ENCODE measurements around the gene RASSF6.
"Not testable (repeated sequence)": the region's sequence is repeated elsewhere in the genome, so short reads cannot be mapped to it uniquely, and the experiment has no call there.

RASSF6 gene

DNA sequence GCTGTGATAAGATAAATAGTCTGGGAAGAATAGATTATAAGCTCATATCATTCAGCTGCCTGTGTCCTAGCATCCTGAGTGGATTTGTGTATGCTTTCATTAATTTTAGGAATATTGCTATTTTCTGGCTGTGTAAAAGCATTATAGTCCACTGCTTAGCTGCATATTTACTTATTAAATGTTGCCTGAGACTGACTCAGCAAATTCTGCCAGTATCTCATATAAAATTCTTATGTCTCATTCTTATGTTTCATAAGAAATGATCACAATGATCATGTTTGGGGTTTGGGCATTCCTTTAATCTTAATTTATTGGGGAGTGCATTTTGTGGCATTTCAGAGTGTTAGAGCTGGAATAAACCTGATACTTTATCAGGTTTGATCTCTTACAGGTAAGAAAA lies 34.9 kb downstream of the RASSF6 start:
- no peak overlapping the region for H3K4me3 ChIP-seq (ENCODE audit: low read length)
- no peaks in the 10 kb centered on the region for H3K4me1 ChIP-seq (ENCODE audit: insufficient read depth, low read length)
- no peaks in the 10 kb centered on the region for H3K9me3 ChIP-seq (ENCODE audit: low read length)
- no peaks in the 10 kb centered on the region for H3K36me3 ChIP-seq (ENCODE audit: insufficient read depth, low read length)
- H3K27me3 ChIP-seq (ENCODE audit: insufficient read depth, low read length) = no peaks in the 10 kb centered on the region
- H2AFZ ChIP-seq (ENCODE audit: low read depth, low read length) = no peak overlapping the region

DNA sequence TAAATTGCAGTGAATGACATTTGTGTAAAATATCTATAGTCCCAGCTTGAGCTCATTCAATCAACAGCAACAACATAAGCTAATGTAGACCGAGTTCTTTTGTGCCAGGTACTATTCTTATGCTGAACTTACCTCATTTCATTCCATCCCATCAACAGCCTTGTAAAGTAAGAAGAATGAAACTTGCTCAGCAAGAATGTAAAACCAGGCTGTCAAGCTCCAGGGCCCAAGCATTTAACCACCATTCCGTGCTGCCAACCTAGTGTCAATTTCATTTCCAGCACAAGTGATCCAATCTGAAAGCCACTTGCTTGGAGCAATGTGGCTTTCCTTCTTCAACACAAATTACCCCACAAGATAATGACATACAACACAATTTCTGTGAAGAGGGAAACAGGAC lies 36.6 kb downstream of the RASSF6 start:
- Histone ChIP-seq H3K9me3 (ENCODE audit: low read length) (no peaks in the 10 kb centered on the region), H3K36me3 (ENCODE audit: insufficient read depth, low read length) (no peaks in the 10 kb centered on the region), H3K27me3 (ENCODE audit: insufficient read depth, low read length) (no peaks in the 10 kb centered on the region), H2AFZ (ENCODE audit: low read depth, low read length) (no peak overlapping the region), H3K4me3 (ENCODE audit: low read length) (no peak overlapping the region), H3K4me1 (ENCODE audit: insufficient read depth, low read length) (no peaks in the 10 kb centered on the region)

DNA sequence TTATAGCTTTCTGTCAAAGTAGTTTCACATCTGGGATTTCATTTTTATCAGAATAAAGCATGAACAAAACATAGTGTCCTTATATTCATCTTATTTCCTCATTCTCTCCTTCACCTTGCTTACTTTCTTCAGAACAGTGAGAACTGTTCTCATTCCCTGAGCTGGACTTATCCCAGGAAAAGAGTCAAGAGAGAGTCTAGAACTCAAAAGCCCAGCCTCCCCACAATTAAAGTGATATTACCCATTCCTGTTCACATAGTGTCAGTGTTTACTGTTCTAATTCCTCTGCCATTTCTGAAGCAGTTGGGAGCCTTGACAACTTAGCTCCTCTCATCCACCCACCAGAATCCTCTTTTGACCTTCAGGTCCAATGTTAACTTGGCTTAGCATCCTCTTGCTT lies 42.9 kb downstream of the RASSF6 start:
- H3K4me1 ChIP-seq (ENCODE audit: insufficient read depth, low read length) = peaks cover 5% of the 10 kb centered on the region
- no peak overlapping the region for H2AFZ ChIP-seq (ENCODE audit: low read depth, low read length)
- no peaks in the 10 kb centered on the region for H3K9me3 ChIP-seq (ENCODE audit: low read length)
- no peak overlapping the region for H3K4me3 ChIP-seq (ENCODE audit: low read length)
- H3K27me3 ChIP-seq (ENCODE audit: insufficient read depth, low read length) = no peaks in the 10 kb centered on the region
- H3K36me3 ChIP-seq (ENCODE audit: insufficient read depth, low read length) = no peaks in the 10 kb centered on the region

DNA sequence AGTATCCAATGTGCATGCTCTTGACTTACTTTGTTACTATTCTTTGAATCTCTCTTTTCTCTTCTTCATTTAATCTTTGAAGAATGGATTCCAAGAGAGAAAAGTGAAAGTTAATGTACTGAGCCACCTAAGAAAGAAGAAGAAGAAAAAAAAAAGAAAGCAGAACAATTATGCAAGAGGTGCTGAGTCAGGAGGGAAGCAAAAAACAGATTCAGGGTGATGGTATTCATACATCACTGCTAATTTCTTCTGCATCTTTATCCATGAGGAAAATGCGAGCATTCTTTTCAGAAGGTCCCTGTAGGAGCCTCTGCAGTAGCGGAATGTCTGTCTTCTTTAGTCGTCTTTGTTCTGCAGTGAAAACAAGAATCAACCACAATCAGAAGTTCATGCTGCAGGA lies 43.9 kb downstream of the RASSF6 start:
- no peaks in the 10 kb centered on the region for H3K36me3 ChIP-seq (ENCODE audit: insufficient read depth, low read length)
- no peaks in the 10 kb centered on the region for H3K27me3 ChIP-seq (ENCODE audit: insufficient read depth, low read length)
- H3K4me1 ChIP-seq (ENCODE audit: insufficient read depth, low read length) = peaks cover 5% of the 10 kb centered on the region
- H3K4me3 ChIP-seq (ENCODE audit: low read length) = no peak overlapping the region
- H3K9me3 ChIP-seq (ENCODE audit: low read length) = no peaks in the 10 kb centered on the region
- no peak overlapping the region for H2AFZ ChIP-seq (ENCODE audit: low read depth, low read length)

DNA sequence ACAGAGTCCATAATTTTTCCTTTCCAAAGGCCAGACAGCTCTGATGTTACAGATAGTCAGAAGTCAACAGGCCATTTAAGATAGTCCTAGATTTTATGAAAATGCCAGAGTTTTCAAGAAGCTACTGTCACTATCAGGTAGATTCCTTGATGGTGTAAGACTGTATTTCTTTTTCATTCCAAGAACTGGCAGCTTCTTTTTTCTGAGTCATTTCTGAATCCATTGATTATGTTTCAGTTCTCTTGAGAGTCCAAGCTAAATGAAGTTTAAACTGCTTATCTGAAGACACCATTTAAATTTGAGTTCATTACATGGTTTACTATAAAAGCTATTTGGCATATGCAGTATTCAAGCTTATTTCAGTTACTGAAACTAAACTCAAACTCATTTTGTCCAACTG lies 44.6 kb downstream of the RASSF6 start:
- peaks cover 5% of the 10 kb centered on the region for H3K4me1 ChIP-seq (ENCODE audit: insufficient read depth, low read length)
- no peaks in the 10 kb centered on the region for H3K27me3 ChIP-seq (ENCODE audit: insufficient read depth, low read length)
- no peaks in the 10 kb centered on the region for H3K36me3 ChIP-seq (ENCODE audit: insufficient read depth, low read length)
- no peak overlapping the region for H3K4me3 ChIP-seq (ENCODE audit: low read length)
- no peak overlapping the region for H2AFZ ChIP-seq (ENCODE audit: low read depth, low read length)
- H3K9me3 ChIP-seq (ENCODE audit: low read length) = no peaks in the 10 kb centered on the region

DNA sequence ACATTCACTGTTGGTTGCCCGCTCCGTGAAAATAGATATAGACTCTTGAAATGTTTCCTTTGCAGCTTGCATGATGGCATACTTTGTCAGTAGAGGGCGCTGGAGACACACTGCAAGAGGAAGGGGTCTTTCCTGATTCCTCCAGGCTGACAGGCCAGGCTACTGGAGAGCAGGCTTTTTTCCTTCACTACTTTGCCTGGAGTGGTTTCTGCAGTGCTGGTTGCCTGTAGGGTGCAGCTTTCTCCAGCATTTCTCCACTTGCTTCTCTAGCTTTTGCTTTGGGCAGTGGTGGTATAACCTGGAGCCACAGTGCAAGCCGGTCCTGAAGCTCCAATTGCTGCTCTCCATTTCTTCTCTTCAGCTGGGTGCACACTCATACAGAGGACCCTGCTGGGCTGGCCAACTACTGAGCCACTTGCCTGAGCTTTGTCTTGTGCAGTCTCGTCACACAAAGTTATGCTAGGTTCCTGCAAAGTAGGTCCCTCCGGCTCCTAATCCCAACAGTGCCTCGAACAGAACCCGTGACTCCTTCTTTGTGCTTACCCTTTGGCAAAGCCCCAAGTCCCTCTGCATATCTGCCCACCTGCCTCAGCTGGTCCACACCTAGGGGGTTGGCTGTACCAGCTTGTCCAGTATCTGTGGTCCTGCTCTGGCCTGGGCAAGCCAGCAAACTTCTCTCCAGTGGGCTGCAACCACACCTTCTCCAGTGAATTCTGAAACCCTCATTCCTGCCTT lies 46.3 kb downstream of the RASSF6 start:
- no peak overlapping the region for H3K4me3 ChIP-seq (ENCODE audit: low read length)
- H3K4me1 ChIP-seq (ENCODE audit: insufficient read depth, low read length) = peaks cover 5% of the 10 kb centered on the region
- H3K9me3 ChIP-seq (ENCODE audit: low read length) = no peaks in the 10 kb centered on the region
- H3K27me3 ChIP-seq (ENCODE audit: insufficient read depth, low read length) = no peaks in the 10 kb centered on the region
- H3K36me3 ChIP-seq (ENCODE audit: insufficient read depth, low read length) = no peaks in the 10 kb centered on the region
- no peak overlapping the region for H2AFZ ChIP-seq (ENCODE audit: low read depth, low read length)

DNA sequence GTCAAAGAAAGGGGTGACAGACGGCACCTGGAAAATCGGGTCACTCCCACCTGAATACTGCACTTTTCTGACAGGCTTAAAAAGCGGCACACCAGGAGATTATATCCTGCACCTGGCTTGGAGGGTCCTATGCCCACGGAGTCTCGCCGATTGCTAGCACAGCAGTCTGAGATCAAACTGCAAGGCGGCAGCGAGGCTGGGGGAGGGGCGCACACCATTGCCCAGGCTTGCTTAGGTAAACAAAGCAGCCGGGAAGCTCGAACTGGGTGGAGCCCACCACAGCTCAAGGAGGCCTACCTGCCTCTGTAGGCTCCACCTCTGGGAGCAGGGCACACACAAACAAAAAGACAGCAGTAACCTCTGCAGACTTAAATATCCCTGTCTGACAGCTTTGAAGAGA lies 69.4 kb downstream of the RASSF6 start:
- H2AFZ ChIP-seq (ENCODE audit: low read depth, low read length); H3K4me3 ChIP-seq (ENCODE audit: low read length); H3K4me1 ChIP-seq (ENCODE audit: insufficient read depth, low read length); H3K36me3 ChIP-seq (ENCODE audit: insufficient read depth, low read length); H3K27me3 ChIP-seq (ENCODE audit: insufficient read depth, low read length); H3K9me3 ChIP-seq (ENCODE audit: low read length): not testable (repeated sequence)

DNA sequence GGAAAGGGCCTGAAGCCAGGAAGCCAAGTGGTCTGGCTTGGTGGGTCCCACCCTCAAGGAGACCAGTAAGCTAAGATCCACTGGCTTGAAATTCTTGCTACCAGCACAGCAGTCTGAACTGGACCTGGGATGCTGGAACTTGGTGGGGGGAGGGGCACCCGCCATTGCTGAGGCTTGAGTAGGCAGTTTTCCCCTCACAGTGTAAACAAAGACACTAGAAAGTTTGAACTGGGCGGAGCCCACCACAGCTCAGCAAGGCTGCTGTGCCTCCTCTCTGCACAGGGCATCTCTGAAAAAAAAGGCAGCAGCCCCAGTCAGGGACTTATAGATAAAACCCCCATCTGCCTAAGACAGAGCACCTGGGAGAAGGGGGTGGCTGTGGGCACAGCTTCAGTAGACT lies 75.6 kb downstream of the RASSF6 start:
- Histone ChIP-seq H3K27me3 (ENCODE audit: insufficient read depth, low read length) (no peaks in the 10 kb centered on the region), H3K4me3 (ENCODE audit: low read length) (no peak overlapping the region), H2AFZ (ENCODE audit: low read depth, low read length) (no peak overlapping the region), H3K4me1 (ENCODE audit: insufficient read depth, low read length) (no peaks in the 10 kb centered on the region), H3K9me3 (ENCODE audit: low read length) (no peaks in the 10 kb centered on the region), H3K36me3 (ENCODE audit: insufficient read depth, low read length) (no peaks in the 10 kb centered on the region)

DNA sequence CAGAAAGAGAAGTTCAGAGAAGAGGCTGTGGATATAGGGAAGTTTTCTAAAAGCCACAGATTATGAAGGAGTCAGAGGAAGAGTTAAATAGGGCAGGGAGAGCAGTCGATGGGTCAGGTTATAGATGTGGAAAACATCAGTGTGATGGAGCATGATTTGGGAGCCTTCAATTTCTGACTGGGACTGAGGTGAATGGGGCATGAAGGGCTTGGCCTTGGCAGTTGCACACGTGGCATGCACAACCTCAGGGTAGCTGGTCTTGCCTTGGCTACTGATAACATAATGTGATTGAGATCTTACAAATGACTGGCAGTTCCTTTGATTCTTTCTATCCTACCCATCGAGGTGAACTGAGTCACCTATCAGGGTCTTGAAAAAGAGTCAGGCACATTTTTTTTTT lies 79.0 kb downstream of the RASSF6 start:
- Histone ChIP-seq H2AFZ (ENCODE audit: low read depth, low read length) (no peak overlapping the region), H3K4me1 (ENCODE audit: insufficient read depth, low read length) (no peaks in the 10 kb centered on the region), H3K9me3 (ENCODE audit: low read length) (no peaks in the 10 kb centered on the region), H3K4me3 (ENCODE audit: low read length) (no peak overlapping the region), H3K36me3 (ENCODE audit: insufficient read depth, low read length) (no peaks in the 10 kb centered on the region), H3K27me3 (ENCODE audit: insufficient read depth, low read length) (no peaks in the 10 kb centered on the region)

DNA sequence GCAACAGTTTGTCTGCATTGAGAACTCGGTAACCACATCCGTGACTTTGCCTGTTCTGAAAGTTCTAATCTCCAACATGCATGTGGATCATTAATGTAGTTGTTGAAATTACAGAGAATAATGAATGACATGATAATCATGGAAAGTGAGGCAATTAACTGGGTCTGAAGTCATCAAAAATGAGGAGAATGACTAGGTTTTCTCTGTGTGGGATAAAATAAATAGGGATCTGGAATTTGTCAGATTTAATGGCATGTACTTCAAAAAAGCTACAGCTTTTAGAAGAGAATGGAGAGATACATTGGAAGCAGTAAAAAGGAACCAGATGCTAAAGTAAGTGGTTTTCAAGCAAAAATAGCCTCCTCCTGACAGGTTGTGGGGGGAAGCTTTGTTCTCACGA lies 79.4 kb downstream of the RASSF6 start:
- Histone ChIP-seq H3K27me3 (ENCODE audit: insufficient read depth, low read length) (no peaks in the 10 kb centered on the region), H2AFZ (ENCODE audit: low read depth, low read length) (no peak overlapping the region), H3K4me3 (ENCODE audit: low read length) (no peak overlapping the region), H3K36me3 (ENCODE audit: insufficient read depth, low read length) (no peaks in the 10 kb centered on the region), H3K9me3 (ENCODE audit: low read length) (no peaks in the 10 kb centered on the region), H3K4me1 (ENCODE audit: insufficient read depth, low read length) (no peaks in the 10 kb centered on the region)

DNA sequence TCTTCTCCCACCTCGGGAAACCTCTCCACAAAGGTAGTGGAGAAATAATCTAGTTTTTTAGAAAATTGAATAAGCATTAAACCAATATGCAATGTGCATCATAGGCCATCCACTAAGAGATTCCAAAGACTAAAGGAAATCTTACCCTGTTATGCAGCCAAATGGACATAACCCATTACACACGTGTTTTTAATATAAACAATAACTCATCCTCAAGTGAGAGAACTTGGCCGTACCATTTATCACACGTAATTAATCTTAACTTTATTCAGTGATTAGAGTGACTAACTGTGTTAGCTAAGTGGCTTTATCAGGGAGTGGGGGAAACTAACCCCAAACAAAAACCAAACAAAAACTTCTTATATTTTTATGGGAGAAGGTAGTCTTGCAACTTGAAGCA lies 80.8 kb downstream of the RASSF6 start:
- Histone ChIP-seq H2AFZ (ENCODE audit: low read depth, low read length) (no peak overlapping the region), H3K27me3 (ENCODE audit: insufficient read depth, low read length) (no peaks in the 10 kb centered on the region), H3K9me3 (ENCODE audit: low read length) (no peaks in the 10 kb centered on the region), H3K4me3 (ENCODE audit: low read length) (no peak overlapping the region), H3K36me3 (ENCODE audit: insufficient read depth, low read length) (no peaks in the 10 kb centered on the region), H3K4me1 (ENCODE audit: insufficient read depth, low read length) (no peaks in the 10 kb centered on the region)

DNA sequence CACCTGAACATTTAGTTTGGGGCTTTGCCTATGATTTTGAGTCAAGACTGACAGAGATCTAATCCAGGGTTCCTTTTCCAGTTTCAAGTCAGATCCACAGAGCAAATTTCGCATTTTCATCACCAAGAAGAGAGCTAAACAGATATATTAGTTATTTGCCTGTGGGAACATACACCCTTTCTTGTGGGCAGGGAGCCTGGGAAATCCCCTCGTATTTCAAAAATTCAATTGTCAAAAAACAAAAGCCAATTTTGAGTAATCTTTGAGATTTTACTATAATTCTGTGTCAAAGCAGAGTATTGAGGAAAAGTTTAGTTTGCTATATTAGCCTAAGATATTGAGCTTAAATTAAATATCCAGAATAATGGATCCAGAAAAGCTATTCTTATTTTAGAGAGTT lies 82.1 kb downstream of the RASSF6 start:
- Histone ChIP-seq H3K4me3 (ENCODE audit: low read length) (no peak overlapping the region), H3K9me3 (ENCODE audit: low read length) (no peaks in the 10 kb centered on the region), H3K27me3 (ENCODE audit: insufficient read depth, low read length) (no peaks in the 10 kb centered on the region), H3K4me1 (ENCODE audit: insufficient read depth, low read length) (no peaks in the 10 kb centered on the region), H3K36me3 (ENCODE audit: insufficient read depth, low read length) (no peaks in the 10 kb centered on the region), H2AFZ (ENCODE audit: low read depth, low read length) (no peak overlapping the region)

DNA sequence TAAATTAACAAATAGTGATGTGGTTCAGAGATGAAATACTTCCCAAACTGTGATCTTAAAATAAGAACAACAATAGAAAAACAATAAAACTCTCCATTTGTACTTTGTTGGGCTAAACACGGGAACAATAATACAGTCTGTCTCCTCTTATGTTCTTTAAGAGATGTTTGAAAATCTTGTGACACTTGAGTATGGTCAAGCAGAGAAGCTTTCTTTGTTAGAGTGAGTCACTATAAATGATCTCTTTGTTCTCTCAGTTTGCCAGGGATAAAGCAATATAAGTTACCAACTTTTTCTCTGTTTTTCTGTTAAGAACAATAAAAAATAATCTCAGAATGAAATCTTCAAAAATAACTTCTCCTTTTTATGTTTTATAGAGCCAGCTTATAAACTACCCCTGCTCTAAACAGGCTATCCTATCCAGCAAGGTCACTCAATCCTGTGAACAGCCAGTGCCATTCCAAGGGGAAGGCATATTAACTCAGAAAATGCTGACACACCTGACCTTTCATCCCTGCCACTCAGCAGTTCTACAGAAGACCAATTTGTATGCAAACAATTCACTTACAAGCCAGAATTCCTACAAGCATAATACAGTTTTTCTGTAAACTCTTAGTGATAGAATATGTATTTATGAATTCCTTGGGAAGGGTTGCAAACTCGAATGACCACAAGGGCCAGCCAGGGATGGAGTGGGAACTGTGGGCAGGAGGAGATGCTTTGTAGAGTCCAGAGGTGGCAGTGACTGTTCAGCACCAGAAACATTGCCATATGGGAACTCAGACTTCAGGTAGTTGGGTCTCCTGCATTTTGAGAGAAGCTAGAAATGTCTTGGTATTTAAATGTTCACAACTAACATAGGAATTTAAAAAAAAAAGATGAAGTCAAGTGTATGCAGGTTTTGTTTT lies 86.5 kb downstream of the RASSF6 start:
- Histone ChIP-seq H3K27me3 (ENCODE audit: insufficient read depth, low read length) (no peaks in the 10 kb centered on the region), H3K9me3 (ENCODE audit: low read length) (no peaks in the 10 kb centered on the region), H3K4me3 (ENCODE audit: low read length) (no peak overlapping the region), H3K4me1 (ENCODE audit: insufficient read depth, low read length) (no peaks in the 10 kb centered on the region), H2AFZ (ENCODE audit: low read depth, low read length) (no peak overlapping the region), H3K36me3 (ENCODE audit: insufficient read depth, low read length) (no peaks in the 10 kb centered on the region)
